ENCODE results near the gene EPHA4.

Gene EPHA4

DNA sequence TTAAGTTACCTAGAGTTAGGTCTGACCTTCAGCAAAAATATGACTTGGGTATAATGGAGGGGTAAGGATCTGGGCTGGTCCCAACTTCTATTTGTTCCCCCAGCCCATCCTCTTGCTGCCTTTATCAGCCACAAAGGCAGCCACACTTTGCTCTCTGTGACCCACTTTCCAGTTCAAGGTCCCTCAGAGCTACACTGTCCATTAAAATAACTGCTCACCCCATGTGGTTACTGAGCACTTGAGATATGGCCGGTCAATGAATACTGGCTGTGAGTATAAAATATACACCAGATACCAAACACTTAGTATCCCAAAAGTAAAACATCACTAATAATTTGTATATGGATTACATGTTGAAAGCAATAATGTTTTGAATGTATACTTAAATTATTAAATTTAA, 67.2 kb downstream of the EPHA4 start:
- in situ Hi-C loops (cut with HindIII; ENCODE audit: low pct_unique_long_range_greater_than_20kb, low sequenced_read_pairs) = no loop called here
- DNase-seq (ENCODE audit: low read depth in 1 of 2, low spot score in 1 of 2) = no peak
- no peak for TF ChIP-seq JUND (IDR thresholded peaks at IDR 0.05; ENCODE audit: low read depth)

DNA sequence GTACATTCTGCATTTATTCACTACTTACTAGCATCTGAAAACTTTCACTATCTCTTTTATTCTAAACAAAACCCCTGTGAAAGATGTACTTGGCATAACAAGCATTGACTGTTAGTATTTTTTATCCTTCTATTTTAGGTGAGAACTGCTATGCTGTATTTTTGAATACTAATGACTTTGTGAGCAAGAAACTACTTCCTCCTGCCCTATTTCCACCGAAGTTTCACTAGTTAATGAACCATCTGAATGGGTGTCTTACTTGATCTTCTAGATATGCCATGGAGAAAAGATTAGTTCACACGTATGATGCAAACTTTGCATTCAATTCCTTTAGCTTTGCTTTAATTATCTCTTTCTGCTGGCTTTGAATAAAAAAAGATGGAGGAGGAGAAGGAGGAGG, 68.1 kb downstream of the EPHA4 start:
- in situ Hi-C loops (cut with HindIII; ENCODE audit: low pct_unique_long_range_greater_than_20kb, low sequenced_read_pairs) = no loop called here
- no peak for DNase-seq (ENCODE audit: low read depth in 1 of 2, low spot score in 1 of 2)
- no peak for TF ChIP-seq JUND (IDR thresholded peaks at IDR 0.05; ENCODE audit: low read depth)

DNA sequence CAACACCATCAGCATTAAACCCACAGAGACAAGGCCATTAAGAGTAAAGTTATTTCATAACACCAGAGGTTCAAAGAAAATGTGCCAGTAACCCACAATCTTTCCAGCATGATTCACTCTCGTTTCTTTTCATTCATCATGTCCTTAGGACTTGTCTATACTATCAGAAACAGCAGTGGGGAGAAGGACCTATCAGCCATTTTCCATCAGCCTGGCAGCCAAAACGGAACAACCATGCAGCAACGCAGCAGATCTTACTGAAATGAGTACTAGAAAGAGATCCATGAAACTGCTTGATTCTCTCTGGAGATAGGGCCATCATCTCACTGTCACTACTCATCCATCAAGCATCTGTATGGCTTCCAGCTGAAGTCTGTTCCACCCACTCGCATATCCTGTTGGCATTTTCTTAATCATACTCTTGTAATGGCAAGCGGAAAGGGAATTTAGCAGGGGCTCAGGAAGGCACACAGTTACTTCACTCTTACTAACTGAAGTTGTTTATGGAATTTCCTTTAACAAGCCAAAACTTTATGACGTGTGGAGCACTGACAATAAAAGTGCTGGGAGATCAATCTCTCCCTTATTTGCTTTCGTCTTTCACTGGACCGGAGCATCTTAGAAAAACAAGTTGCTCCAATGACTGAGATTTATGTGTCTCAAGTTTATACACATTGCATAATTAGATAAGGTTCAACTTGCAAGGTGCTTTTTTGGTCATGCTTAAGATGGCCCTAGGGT, 69.7 kb downstream of the EPHA4 start:
- no peak for TF ChIP-seq JUND (IDR thresholded peaks at IDR 0.05; ENCODE audit: low read depth)
- no peak for DNase-seq (ENCODE audit: low read depth in 1 of 2, low spot score in 1 of 2)
- in situ Hi-C loops (cut with HindIII; ENCODE audit: low pct_unique_long_range_greater_than_20kb, low sequenced_read_pairs) = no loop called here

- in situ Hi-C loops (cut with HindIII; ENCODE audit: low pct_unique_long_range_greater_than_20kb, low sequenced_read_pairs) = no loop called here
- no peak for DNase-seq (ENCODE audit: low read depth in 1 of 2, low spot score in 1 of 2)
- TF ChIP-seq JUND (IDR thresholded peaks at IDR 0.05; ENCODE audit: low read depth) = no peak
Observed at GRCh38 chr2:221501883-221502269, 70.2 kb downstream of the EPHA4 start.

- in situ Hi-C loops (cut with HindIII; ENCODE audit: low pct_unique_long_range_greater_than_20kb, low sequenced_read_pairs) = no loop called here
- DNase-seq (ENCODE audit: low read depth in 1 of 2, low spot score in 1 of 2) = peak in 1 of 2 experiments; percentile 3
- TF ChIP-seq JUND (IDR thresholded peaks at IDR 0.05; ENCODE audit: low read depth) = no peak
Observed at GRCh38 chr2:221501210-221501882, 70.8 kb downstream of the EPHA4 start.

DNA sequence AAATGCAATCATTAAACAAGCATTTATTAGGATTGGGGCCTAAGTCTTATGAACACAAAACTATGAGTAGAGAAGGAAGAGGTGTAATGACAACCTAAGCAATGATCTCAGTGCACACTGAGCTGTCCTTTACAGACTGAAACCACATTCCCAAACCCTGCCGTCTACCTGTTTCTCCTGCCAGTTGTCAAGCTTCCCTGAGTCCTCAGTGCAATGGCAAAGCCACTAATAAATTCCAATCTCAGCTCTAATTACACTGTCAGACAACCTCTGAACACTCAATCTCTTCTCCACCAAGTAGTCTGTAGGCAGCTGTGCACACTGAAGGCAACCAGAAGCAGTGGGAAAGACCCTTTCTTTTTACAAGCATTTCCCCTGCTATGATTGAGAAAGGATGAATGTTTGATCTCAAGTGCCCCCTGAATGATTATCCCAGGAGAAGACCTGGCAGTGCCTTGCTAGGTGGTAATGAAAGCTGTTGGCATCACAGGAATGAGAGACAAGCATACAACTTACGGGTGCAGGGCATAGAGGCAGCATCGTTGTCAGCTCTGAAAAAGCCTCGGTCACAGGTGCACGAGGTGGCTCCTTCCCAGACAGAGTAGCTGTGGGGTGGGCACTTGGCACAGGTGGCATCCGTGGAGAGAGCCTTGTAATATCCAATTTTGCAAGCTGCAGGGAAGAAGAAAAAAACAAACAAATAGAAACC, 71.4 kb downstream of the EPHA4 start:
- in situ Hi-C loops (cut with HindIII; ENCODE audit: low pct_unique_long_range_greater_than_20kb, low sequenced_read_pairs) = no loop called here
- no peak for DNase-seq (ENCODE audit: low read depth in 1 of 2, low spot score in 1 of 2)
- TF ChIP-seq JUND (IDR thresholded peaks at IDR 0.05; ENCODE audit: low read depth) = no peak

DNA sequence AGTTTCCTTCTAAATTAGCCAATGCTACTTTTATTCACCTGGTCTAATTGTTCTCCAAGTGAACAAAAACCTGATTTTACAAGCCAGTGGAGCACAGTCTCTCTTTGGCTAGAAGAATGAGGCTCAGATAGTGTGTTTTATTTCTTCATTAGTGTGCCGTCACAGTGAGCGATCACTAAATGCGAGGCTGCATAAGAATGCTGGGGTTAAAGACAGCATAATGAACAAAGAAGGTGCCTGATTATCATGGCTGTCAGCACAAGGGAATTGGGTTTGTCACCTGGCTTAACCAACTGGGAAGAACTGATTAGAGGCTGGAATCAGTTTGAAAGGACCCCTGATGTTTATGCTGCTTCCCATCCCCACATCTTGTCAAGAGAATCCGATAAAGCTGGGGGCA, 76.4 kb downstream of the EPHA4 start:
- in situ Hi-C loops (cut with HindIII; ENCODE audit: low pct_unique_long_range_greater_than_20kb, low sequenced_read_pairs) = no loop called here
- no peak for TF ChIP-seq JUND (IDR thresholded peaks at IDR 0.05; ENCODE audit: low read depth)
- DNase-seq (ENCODE audit: low read depth in 1 of 2, low spot score in 1 of 2) = no peak

DNA sequence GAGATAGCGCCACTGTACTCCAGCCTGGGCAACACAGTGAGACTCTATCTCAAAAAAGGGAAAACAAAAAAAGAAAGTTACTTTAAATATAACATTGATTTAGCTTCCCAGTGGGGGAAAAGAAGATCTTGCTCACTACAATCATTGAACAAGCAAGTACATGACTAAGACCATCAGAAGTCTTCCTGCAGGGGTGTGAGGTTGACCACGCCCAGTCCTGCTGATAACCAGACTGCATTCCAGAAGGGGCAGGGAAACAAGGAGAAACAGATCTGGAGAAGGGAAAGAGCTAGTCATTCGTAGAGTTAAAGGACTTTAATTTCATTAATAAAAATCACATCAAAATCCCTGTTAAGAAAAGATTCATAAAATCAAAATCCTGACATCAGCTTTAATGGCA, 77.5 kb downstream of the EPHA4 start:
- no peak for TF ChIP-seq JUND (IDR thresholded peaks at IDR 0.05; ENCODE audit: low read depth)
- in situ Hi-C loops (cut with HindIII; ENCODE audit: low pct_unique_long_range_greater_than_20kb, low sequenced_read_pairs) = no loop called here
- no peak for DNase-seq (ENCODE audit: low read depth in 1 of 2, low spot score in 1 of 2)

- no peak for DNase-seq (ENCODE audit: low read depth in 1 of 2, low spot score in 1 of 2)
- TF ChIP-seq JUND (IDR thresholded peaks at IDR 0.05; ENCODE audit: low read depth) = no peak
- in situ Hi-C loops (cut with HindIII; ENCODE audit: low pct_unique_long_range_greater_than_20kb, low sequenced_read_pairs) = no loop called here
Observed at GRCh38 chr2:221493391-221493790, 78.7 kb downstream of the EPHA4 start.

DNA sequence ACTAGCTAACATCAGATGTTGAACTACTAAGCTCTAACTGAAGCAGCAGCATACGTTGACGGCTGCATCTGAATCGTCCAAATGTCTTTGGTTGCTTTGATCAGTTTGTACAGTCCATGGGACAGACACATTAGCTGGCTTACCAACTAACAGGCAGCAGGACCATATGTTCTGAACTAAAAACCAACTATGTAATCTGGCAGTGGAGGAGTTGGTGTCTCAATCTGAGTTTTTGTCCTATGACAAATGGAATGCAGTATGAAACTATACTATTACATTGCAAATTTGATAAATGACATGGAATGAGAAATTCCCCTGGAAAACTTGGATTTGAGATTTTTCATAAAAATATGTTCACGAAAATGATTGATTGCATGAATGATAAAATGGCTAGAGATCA, 79.5 kb downstream of the EPHA4 start:
- in situ Hi-C loops (cut with HindIII; ENCODE audit: low pct_unique_long_range_greater_than_20kb, low sequenced_read_pairs) = no loop called here
- DNase-seq (ENCODE audit: low read depth in 1 of 2, low spot score in 1 of 2) = no peak
- no peak for TF ChIP-seq JUND (IDR thresholded peaks at IDR 0.05; ENCODE audit: low read depth)

DNA sequence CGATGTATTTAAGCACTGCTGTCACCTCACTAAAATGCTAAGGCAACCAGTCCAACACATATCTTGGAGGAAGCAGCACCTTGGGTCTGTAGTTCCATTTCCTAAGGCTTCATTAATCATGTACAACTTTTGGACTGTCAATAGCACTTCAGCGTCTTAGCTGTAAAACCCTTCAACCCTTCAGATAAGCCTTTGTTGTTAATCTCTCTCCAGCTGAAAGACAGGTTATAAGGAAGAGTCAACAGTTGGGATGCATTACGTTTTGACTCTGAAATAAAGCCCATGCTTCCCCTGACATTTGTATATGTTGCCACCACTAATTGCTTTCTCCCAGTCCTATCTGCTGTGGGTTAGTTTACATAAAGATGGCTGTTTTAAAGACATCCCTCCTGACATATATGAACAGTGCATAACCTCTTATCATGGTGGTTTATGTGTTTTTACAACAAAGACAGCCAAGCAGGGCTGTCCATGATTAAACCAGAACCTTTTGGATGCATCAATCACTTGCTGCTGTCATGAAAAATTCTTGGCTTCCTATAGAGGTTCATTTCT, 81.5 kb downstream of the EPHA4 start:
- no peak for TF ChIP-seq JUND (IDR thresholded peaks at IDR 0.05; ENCODE audit: low read depth)
- in situ Hi-C loops (cut with HindIII; ENCODE audit: low pct_unique_long_range_greater_than_20kb, low sequenced_read_pairs) = no loop called here
- DNase-seq (ENCODE audit: low read depth in 1 of 2, low spot score in 1 of 2) = no peak

GRCh38 chr2:221488136-221488807, 83.8 kb downstream of the EPHA4 start:
- TF ChIP-seq JUND (IDR thresholded peaks at IDR 0.05; ENCODE audit: low read depth) = no peak
- no peak for DNase-seq (ENCODE audit: low read depth in 1 of 2, low spot score in 1 of 2)
- in situ Hi-C loops (cut with HindIII; ENCODE audit: low pct_unique_long_range_greater_than_20kb, low sequenced_read_pairs) = no loop called here

All from T47D (cell line).